ENCODE data around the gene PTPRZ1.

DNA sequence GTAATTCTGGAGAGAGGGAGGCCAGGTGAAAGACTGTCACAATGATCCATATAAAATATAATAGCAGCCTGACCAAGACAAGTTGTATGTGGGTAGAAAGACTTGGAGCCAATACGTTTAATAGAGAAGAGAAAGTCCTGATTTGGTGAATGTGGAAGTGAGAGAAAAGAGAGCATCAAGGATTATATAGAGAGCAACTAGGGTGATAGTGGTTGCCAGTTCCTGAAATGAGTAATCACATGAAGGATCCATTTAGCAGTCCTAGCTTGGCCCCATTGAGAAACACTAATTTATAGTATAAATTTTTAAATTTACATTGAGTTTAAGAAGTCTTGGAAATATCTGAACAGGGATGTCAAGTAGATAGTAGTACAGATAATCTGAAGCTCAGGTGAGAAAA is 197.1 kb downstream of the PTPRZ1 start:
- no peak for TF ChIP-seq POLR2A (IDR thresholded peaks at IDR 0.05)
- TF ChIP-seq, protein P1, sequence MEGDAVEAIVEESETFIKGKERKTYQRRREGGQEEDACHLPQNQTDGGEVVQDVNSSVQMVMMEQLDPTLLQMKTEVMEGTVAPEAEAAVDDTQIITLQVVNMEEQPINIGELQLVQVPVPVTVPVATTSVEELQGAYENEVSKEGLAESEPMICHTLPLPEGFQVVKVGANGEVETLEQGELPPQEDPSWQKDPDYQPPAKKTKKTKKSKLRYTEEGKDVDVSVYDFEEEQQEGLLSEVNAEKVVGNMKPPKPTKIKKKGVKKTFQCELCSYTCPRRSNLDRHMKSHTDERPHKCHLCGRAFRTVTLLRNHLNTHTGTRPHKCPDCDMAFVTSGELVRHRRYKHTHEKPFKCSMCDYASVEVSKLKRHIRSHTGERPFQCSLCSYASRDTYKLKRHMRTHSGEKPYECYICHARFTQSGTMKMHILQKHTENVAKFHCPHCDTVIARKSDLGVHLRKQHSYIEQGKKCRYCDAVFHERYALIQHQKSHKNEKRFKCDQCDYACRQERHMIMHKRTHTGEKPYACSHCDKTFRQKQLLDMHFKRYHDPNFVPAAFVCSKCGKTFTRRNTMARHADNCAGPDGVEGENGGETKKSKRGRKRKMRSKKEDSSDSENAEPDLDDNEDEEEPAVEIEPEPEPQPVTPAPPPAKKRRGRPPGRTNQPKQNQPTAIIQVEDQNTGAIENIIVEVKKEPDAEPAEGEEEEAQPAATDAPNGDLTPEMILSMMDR (IDR thresholded peaks at IDR 0.05) = no peak

Data from adrenal gland (tissue), 5 donors.